Adrenal gland (tissue), 5 donors: Measurements from ENCODE around the gene SELPLG.

Experiments
- CTCF ChIP-seq, 6 experiments: fragments of 450-650 bp in 4 of 6; fragments of 200-600 bp in 2 of 6; sonication (generic) in 1 of 6; IDR thresholded peaks; 1 replicate in 5 of 6; 2 replicates in 1 of 6; pipeline versions ENCODE4 v1.5.1 to v1.8.0; 2016 to 2021; ENCODE audit warnings: antibody characterized with exemption in 6 of 6, mild to moderate bottlenecking in 2 of 6, moderate library complexity in 1 of 6
- POLR2A ChIP-seq, 2 donors: fragments of 450-650 bp; IDR thresholded peaks; one replicate each; pipeline ENCODE4 v1.6.1; 2017; ENCODE audit warnings: antibody characterized with exemption in 2 of 2, mild to moderate bottlenecking in 2 of 2, moderate library complexity in 1 of 2
- donor health status: DM: no; HTN: no; CAD: no.

DNA sequence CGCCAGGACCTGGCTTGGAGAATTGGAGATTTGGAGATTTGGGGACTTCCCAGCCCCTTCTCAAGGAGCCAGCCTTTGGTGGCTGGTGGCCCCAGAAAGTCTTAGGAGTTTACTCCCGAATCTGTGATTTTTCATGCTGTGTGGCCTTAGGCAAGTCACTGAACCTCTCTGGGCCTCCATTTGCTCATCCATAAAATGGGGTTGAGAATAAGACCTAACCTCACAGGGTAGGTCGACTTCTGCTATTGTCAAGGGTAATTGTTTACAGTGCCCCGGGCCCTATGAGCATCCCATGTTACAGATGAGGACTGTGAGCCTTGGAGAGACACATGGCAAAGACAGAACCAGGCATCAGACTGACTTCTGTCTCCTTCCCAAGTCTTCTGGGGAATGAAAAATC, 19.7 kb downstream of the SELPLG start:
- TF ChIP-seq CTCF (IDR thresholded peaks at IDR 0.05) (no peak), POLR2A (IDR thresholded peaks at IDR 0.05) (no peak)
